Frontal cortex (tissue), 4 donors: ENCODE measurements around the gene GEN1. TPM values are rescaled to one million over a fixed set of nuclear protein-coding genes. Genes with fewer than 3 reads are reported as not detected.

Source experiments
- DNase-seq, 2 donors: peaks; one replicate each; pipeline ENCODE4 v3.0.0; 2012; ENCODE audit warnings: low spot score in 2 of 2
- FAIRE-seq: peaks from 2 replicates; lab custom pipeline; 2012; peaks lifted over from hg19 to GRCh38; lab: Jason Lieb, UNC
- total RNA-seq: library from RNA; depleted of rRNA; stranded (reverse); fragments of >200 nt; gene quantifications from one replicate; pipeline ENCODE4 v1.2.3, GENCODE V29; 2014
- donor health status: control.
- donor health status: control.
- donor health status: control.

GEN1 gene
- total RNA-seq = 5.3 TPM

- no peak for FAIRE-seq
- DNase-seq = peak; percentile 89 to 92
Measured at GRCh38 chr2:17753803-17754663, at the start of gene GEN1, which contains the start of gene SMC6. GEN1 (plus strand) TSS chr2:17754138; CDS start chr2:17759944, 5,806 bp downstream. SMC6 (minus strand) TSS chr2:17753810; CDS start chr2:17745946, 7,864 bp downstream.

- no peak for DNase-seq
Measured at GRCh38 chr2:17706845-17707244, 47.1 kb upstream of the GEN1 start.

GRCh38 chr2:17708501-17708900 is 45.4 kb upstream of the GEN1 start:
- peak; percentile 68 for FAIRE-seq
- no peak for DNase-seq

More at GRCh38 chr2:17706845-17707244, 47.1 kb upstream of the GEN1 start:
- FAIRE-seq = no peak

- DNase-seq (no peak), FAIRE-seq (no peak)
Measured at GRCh38 chr2:17709897-17710296, 44.0 kb upstream of the GEN1 start.

- no peak for FAIRE-seq
Measured at GRCh38 chr2:17710547-17711248, 43.2 kb upstream of the GEN1 start.

GRCh38 chr2:17713291-17713690 is 40.6 kb upstream of the GEN1 start:
- DNase-seq (no peak), FAIRE-seq (no peak)

More at GRCh38 chr2:17710547-17711248, 43.2 kb upstream of the GEN1 start:
- no peak for DNase-seq

GRCh38 chr2:17717666-17718065 is 36.3 kb upstream of the GEN1 start:
- DNase-seq = no peak
- no peak for FAIRE-seq

- FAIRE-seq = no peak
- no peak for DNase-seq
Measured at GRCh38 chr2:17718689-17719088, 35.2 kb upstream of the GEN1 start.

GRCh38 chr2:17719562-17720371 is 34.2 kb upstream of the GEN1 start:
- FAIRE-seq (no peak), DNase-seq (peak in 1 of 2 donors; percentile 7)

- no peak for FAIRE-seq
- DNase-seq = no peak
Measured at GRCh38 chr2:17728210-17728609, 25.7 kb upstream of the GEN1 start.

- no peak for DNase-seq
- no peak for FAIRE-seq
Measured at GRCh38 chr2:17729880-17730279, 24.1 kb upstream of the GEN1 start.

GRCh38 chr2:17733599-17733998 is 20.3 kb upstream of the GEN1 start:
- FAIRE-seq = no peak
- DNase-seq = no peak

GRCh38 chr2:17735864-17736263 is 18.1 kb upstream of the GEN1 start:
- DNase-seq = no peak
- no peak for FAIRE-seq

- FAIRE-seq (no peak), DNase-seq (no peak)
Measured at GRCh38 chr2:17736989-17737388, 16.9 kb upstream of the GEN1 start.

- no peak for FAIRE-seq
Measured at GRCh38 chr2:17740203-17740602, 13.7 kb upstream of the GEN1 start.

GRCh38 chr2:17747684-17748452 is 6.1 kb upstream of the GEN1 start:
- FAIRE-seq = no peak
- no peak for DNase-seq

More at GRCh38 chr2:17740203-17740602, 13.7 kb upstream of the GEN1 start:
- no peak for DNase-seq

GRCh38 chr2:17748745-17749144 is 5.2 kb upstream of the GEN1 start:
- no peak for FAIRE-seq
- DNase-seq = no peak

GRCh38 chr2:17749753-17750438 is 4.0 kb upstream of the GEN1 start:
- FAIRE-seq = no peak
- DNase-seq = no peak

- FAIRE-seq = no peak
- DNase-seq = no peak
Measured at GRCh38 chr2:17752246-17752645, 1.7 kb upstream of the GEN1 start.
